Measurements from ENCODE around the gene SLC12A9.
"Not testable (repeated sequence)": the region's sequence is repeated elsewhere in the genome, so short reads cannot be mapped to it uniquely, and the experiment has no call there.

The SLC12A9 gene

DNA sequence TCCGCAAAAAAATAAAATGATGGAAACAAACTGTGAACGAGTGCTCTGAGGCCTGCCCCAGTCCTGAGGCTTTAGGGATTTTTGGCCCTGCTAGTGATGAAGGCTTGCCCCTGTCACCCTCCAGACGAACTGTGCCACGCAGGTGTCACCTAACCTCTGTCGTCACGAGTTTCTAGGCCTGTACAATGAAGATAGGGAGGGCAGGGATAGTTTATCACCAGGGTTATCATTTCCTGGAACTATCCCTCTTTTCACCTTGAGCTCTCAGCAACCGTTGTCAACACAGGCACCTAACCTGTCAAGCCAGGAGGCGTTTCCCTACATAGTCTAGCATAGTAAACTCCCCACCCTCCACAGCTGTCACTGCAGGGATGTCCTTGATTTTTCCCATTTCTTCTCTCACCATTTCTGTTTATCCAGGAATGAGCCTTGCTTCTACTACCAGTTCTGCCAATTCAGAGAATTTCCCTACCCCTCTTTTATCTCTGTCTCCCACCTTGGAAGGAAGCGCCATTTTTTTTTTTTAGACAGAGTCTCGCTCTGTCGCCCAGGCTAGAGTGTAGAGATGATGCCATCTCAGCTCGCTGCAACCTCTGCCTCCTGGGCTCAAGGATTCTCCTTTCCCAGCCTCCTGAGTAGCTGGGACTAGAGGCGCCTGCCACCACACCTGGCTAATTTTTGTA lies 45.4 kb downstream of the SLC12A9 start:
- no peak for DNase-seq

DNA sequence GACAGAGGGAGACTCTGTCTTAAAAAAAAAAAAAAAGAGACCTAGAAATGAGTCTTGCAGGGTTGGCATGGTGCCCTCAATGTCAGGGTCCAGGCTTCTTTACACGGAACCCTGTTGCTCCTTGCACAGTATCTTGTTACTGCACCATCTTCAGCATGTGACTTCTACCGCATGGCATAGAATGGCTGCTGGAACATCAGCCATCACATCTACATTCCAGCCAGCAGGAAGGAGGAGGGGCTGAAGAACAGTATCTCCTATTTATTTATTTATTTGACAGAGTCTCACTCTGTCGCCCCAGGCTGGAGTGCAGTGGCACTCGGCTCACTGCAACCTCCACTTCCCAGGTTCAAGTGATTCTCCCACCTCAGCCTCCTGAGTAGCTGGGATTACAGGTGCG lies 46.9 kb downstream of the SLC12A9 start:
- no peak for DNase-seq

DNA sequence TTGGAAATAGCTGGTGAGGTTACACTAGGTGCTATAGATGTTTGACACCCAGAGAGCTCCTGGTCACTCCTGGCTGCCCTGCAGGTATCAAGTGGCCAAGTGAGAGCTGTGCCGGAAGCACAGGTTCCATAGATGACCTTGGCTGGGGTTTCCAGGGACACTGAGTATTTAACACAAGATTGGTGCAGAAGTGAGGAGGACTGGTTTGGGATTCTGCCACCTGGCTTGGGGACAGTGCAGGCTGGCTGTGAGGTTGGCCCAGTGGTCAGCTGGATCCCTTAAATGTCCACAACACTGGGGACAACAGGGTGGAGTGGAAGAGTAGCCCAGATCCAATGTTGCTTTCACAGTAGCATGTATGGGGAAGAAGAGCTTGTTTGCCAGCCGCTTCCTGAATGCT lies 48.5 kb downstream of the SLC12A9 start:
- no peak for DNase-seq

DNA sequence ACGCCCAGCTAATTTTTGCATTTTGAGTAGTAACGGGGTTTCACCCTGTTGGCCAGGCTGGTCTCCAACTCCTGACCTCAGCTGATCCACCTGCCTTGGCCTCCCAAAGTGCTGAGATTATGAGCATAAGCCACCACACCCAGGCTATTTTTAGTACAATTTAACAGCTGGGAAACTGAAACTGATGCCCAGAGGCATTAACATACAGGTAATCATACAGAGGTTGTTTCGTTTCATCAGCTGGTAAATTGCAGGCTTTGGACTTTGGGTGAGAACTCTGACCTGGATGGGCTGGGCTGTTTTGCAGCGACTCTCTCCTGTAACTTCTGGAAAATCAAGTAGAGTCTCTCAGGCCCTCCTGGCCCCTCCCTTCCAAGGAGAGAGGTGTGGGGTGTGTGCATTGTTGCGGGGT lies 49.4 kb downstream of the SLC12A9 start:
- DNase-seq: no peak

DNA sequence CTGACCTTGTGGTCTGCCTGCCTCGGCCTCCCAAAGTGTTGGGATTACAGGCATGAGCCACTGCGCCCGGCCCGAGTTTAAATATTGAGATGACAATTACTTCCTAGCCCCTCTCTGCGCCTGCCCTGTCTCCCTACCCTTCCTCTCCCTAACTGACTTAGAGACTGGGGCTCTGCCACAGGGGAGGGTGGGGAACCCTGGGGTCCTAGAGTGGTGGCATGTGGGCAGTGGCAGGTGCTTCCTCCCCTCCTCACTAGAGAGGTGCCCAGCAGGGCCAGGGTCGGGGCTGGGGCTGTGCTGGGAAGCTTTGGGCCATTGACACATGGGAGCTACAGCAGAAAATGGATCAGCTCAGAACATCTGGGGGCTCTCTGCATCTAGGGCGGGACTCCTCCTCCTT lies 50.1 kb downstream of the SLC12A9 start:
- no peak for DNase-seq

DNA sequence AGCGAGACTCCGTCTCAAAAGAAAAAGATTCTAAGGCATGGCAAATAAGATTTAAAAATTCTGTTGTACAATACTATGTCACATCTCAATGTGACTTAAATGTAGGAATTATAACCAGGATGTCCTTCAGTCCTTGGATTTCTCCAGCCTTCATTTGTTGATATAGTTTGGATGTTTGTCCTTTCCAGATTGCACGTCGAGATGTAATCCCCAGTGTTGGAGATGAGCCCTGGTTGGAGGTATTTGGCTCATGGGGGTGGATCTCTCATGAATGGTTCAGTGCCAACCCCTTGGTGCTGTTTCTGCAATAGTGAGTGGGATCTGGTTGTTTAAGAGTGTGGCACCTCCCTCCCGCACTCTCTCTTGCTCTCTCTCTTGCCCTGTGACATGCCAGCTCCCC lies 56.0 kb downstream of the SLC12A9 start:
- no peak for DNase-seq

DNA sequence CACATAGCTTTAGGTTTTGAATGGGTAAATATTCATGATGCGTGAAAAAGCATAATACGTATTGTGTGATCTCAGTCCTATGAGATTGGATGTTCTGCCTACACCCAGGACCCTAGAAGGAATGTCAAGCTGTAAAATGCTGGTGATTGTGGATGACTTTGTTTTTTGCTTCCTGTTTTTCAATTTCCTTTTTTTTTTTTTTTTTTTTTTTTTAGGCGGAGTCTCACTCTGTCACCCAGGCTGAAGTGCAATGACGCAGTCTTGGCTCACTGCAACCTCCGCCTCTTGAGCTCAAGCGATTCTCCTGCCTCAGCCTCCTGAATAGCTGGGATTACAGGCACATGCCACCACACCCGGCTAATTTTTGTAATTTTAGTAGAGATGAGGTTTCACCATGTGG lies 57.9 kb downstream of the SLC12A9 start:
- DNase-seq: not testable (repeated sequence)

DNA sequence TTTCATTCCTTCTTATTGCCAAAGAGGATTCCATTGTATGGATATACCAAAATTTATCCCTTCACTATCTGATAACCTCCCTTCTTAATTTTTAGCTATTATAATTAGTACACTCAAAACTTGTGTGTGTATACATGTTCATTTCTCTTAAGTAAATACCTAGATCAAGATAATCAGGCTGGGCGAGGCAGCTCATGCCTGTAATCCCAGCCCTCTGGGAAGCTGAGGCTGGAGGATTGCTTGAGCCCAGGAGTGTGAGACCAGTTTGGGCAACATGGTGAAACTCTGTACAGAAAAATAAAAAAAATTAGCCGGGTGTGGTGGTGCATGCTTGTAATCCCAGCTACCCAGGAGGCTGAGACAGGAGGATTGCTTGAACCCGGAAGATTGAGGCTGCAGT lies 59.0 kb downstream of the SLC12A9 start:
- no peak for DNase-seq

DNA sequence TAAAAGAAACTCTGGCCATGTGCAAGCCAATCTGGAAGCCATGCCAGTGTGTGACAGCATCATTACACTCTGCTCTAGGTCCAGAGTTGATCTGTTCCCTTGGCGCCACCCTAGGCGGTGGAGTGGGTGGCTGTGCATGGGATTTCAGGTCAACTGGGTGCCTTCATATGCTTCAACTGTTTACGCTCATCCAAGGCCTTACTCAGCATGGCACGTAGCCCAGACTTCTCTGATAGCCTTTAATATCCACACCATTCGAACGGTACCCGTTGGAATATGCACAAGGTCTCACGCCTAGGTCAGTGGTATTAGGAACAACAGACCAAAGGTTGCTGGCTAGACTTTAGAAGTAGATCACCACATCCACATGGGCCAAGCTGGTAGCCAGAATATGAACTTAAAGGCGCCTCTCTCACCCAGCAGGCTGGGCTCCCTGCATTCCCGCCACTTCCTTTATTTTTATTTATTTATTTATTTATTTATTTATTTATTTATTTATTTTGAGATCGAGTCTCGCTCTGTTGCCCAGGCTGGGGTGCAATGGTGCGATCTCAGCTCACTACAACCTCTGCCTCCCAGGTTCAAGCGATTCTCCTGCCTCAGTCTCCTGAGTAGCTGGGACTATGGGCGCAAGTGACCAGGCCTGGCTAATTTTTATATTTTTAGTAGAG lies 61.8 kb downstream of the SLC12A9 start:
- no peak for DNase-seq

DNA sequence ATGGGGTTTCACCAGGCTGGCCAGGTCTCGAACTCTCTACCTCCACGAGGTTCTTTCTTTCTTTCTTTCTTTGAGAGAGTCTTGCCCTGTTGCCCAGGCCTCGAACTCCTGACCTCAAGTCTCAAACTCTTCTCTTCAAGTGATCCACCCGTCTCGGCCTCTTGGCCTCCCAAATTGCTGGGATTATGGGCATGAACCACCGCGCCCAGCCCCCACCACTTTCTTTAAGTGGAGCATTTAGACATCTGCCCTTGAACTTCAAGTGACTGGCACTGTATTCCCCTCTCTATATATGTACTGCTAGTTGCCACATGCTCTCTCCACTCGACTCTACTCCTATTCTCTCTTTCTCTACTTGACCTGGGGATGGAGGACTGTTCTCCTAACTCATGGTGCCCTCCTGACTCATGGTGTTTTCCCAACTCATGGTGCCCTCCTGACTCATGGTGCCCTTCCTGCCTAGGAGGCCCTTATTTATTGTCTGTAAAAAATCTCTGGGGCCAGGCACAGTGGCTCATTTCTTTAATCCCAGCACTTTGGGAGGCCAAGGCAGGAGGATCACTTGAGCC lies 62.5 kb downstream of the SLC12A9 start:
- no peak for DNase-seq
